Kidney epithelial cell (primary cell): ENCODE results near the gene CTNNA3. TPM values are rescaled to one million over a fixed set of nuclear protein-coding genes. Genes with fewer than 3 reads are reported as not detected.

Source experiments
- DNase-seq: peaks from one replicate; pipeline ENCODE4 v3.0.0-alpha.2; 2010; ENCODE audit warnings: low read depth
- H3K27me3 ChIP-seq: 2 replicates; pipeline ENCODE4 v1.6.0; 2011; ENCODE audit warnings: low read length; ENCODE audit not compliant: control insufficient read depth, insufficient read depth
- H3K36me3 ChIP-seq: 2 replicates; pipeline ENCODE4 v1.5.1; 2011; ENCODE audit warnings: low read length; ENCODE audit not compliant: control insufficient read depth, insufficient read depth
- H3K4me3 ChIP-seq: 2 replicates; pipeline ENCODE4 v1.5.1; 2011; ENCODE audit warnings: low read depth, mild to moderate bottlenecking, control low read depth, low read length
- total RNA-seq: library from RNA; depleted of rRNA; stranded (reverse); fragments of >200 nt; gene quantifications from 2 replicates; pipeline ENCODE4 v1.2.3, GENCODE V29; 2015
- TF ChIP-seq, protein P1 (sequence below): IDR thresholded peaks from 2 replicates; pipeline ENCODE4 v1.5.1; 2011; ENCODE audit warnings: mild to moderate bottlenecking, moderate library complexity, low read length, control low read depth, inconsistent platforms; ENCODE audit not compliant: insufficient read depth, poor library complexity, severe bottlenecking

CTNNA3 gene
- total RNA-seq, 1 donor from 2014 or later, result 0.79 TPM

DNA sequence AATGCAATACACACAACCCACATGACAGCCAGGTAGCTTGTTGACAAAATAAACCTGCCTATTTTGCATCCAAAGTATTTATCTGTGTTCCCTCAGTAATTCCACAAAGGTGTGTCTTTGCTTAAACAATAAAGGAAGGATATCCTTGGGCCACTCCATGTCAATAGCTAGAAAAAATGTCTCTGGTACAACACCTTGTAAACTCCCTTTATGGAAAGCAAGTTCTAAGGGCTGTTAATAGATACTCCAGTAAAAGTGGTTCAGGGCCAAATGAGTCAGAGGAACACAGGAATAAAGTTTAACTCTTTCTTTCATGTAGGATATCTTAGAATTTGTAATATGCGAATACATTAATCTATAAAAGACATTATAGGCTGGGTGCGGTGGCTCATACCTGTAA lies 867.0 kb downstream of the CTNNA3 start:
- DNase-seq, result no peak
- TF ChIP-seq, protein P1, sequence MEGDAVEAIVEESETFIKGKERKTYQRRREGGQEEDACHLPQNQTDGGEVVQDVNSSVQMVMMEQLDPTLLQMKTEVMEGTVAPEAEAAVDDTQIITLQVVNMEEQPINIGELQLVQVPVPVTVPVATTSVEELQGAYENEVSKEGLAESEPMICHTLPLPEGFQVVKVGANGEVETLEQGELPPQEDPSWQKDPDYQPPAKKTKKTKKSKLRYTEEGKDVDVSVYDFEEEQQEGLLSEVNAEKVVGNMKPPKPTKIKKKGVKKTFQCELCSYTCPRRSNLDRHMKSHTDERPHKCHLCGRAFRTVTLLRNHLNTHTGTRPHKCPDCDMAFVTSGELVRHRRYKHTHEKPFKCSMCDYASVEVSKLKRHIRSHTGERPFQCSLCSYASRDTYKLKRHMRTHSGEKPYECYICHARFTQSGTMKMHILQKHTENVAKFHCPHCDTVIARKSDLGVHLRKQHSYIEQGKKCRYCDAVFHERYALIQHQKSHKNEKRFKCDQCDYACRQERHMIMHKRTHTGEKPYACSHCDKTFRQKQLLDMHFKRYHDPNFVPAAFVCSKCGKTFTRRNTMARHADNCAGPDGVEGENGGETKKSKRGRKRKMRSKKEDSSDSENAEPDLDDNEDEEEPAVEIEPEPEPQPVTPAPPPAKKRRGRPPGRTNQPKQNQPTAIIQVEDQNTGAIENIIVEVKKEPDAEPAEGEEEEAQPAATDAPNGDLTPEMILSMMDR, result no peak
- Histone ChIP-seq H3K4me3 (no peak overlapping the region), H3K27me3 (no peaks in the 10 kb centered on the region), H3K36me3 (no peaks in the 10 kb centered on the region)

DNA sequence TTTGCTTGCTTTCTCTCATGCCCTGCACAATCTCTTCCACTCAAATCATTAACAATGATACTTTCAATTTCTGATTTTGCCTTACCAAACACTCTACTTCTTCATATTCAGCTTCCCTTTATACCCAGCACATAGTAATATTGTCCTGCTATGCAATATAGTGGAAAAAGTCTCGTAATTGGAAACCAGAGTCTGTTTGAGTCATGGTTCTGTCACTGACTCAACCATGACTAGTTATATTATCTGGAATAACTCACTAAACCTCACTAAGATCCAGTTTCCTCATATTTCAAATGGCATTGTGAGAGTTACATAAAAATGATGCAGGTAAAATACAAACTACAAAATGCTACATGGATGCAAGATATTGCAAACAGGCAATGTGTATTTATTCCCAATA lies 868.6 kb downstream of the CTNNA3 start:
- no peaks in the 10 kb centered on the region for H3K36me3 ChIP-seq
- no peak overlapping the region for H3K4me3 ChIP-seq
- TF ChIP-seq, protein P1, result no peak
- no peaks in the 10 kb centered on the region for H3K27me3 ChIP-seq
- DNase-seq, result no peak

DNA sequence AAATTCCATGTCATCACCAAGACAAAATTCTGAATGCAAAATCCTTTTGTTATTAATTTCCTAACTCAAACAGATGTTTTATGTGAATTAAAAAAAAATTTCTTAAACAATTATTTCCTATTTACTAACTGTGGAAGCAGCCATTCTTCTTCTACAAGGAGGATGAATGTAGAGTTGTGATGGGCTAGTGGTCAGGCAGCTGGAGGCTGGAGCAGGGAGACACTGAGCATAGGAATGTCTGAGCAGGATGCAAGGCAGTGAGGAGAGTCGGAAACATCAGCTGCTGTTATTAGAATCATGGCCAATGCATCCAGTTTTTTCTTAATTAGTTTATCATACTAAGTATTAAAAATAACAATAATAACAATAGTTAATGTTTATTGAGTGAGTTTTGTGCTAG lies 872.7 kb downstream of the CTNNA3 start:
- H3K27me3 ChIP-seq, result no peaks in the 10 kb centered on the region
- H3K4me3 ChIP-seq, result no peak overlapping the region
- TF ChIP-seq, protein P1, result no peak
- no peak for DNase-seq
- no peaks in the 10 kb centered on the region for H3K36me3 ChIP-seq

DNA sequence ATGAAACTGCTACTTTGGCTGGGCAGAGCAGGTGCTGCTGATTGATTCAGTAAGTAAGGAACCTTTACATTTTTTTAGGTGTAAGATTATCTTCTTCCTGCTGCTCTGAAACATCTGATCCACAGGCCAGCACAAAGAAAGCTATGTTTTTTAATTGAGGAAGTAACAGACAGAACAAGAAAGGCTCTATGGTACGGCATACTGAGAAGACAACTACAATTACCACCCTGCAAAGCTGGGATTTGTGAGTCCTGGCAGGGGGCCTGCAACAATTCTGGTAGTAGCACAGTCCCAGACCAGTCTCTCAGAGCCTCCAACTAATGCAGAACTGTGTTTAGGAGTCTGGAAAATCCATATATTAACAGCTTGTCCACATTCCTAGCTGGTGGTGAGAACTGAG lies 873.2 kb downstream of the CTNNA3 start:
- Histone ChIP-seq H3K36me3 (no peaks in the 10 kb centered on the region), H3K4me3 (no peak overlapping the region), H3K27me3 (no peaks in the 10 kb centered on the region)
- DNase-seq, result no peak
- TF ChIP-seq, protein P1, result no peak

DNA sequence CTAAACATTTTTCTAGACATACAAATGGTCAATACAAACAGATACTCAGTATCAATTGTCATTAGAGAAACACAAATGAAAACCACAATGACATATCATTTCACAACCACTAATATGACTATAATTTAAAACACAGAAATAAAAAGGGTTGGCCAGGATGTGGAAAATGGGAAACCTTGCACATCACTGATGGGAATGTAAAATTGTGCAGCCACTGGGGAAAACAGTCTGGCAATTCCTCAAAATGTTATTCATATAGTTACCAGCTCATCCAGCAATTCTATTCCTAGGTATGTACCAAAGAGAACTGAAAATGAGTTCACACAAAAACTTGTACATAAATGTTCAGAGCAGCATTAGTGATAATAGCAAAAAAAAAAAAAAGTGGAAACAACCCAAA lies 876.3 kb downstream of the CTNNA3 start:
- DNase-seq, result no peak
- Histone ChIP-seq H3K4me3 (no peak overlapping the region), H3K36me3 (no peaks in the 10 kb centered on the region), H3K27me3 (no peaks in the 10 kb centered on the region)
- TF ChIP-seq, protein P1, result no peak

DNA sequence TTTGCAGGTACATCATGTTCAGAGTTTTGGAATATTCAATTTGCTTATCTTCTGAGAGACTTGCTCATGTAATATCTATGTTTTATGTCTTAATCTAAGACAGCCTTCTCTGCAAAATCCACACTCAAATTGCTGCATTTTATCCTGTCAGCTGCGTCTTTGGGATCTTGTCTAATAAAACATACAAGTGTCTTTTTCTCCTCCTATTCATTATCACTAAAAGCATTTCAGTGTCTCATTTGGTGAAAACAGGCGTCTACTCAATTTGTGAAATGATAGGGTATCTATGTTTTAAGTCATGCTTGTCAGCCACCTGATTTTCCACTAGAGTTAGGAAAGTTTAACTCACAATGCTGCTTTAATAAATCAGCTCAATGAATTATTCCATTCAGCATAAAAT lies 882.9 kb downstream of the CTNNA3 start:
- no peak overlapping the region for H3K4me3 ChIP-seq
- H3K36me3 ChIP-seq, result no peaks in the 10 kb centered on the region
- DNase-seq, result no peak
- H3K27me3 ChIP-seq, result no peaks in the 10 kb centered on the region
- TF ChIP-seq, protein P1, result no peak
